ENCODE results near the gene TMEM127.

- TF ChIP-seq POLR2A (IDR thresholded peaks at IDR 0.05; ENCODE audit: low read length) (no peak), GATA1 (IDR thresholded peaks at IDR 0.05; ENCODE audit: low read depth, low read length) (no peak)
Observed at GRCh38 chr2:96264086-96264485, 1.7 kb downstream of the TMEM127 start.

Measured in erythroblast (primary cell).